ENCODE data around the gene AZU1. TPM values are rescaled to one million over a fixed set of nuclear protein-coding genes. Genes with fewer than 3 reads are reported as not detected.
"Not testable (repeated sequence)": the region's sequence is repeated elsewhere in the genome, so short reads cannot be mapped to it uniquely, and the experiment has no call there.

AZU1 gene
- total RNA-seq, 1 donor from 2014 or later: 0.30 TPM

DNA sequence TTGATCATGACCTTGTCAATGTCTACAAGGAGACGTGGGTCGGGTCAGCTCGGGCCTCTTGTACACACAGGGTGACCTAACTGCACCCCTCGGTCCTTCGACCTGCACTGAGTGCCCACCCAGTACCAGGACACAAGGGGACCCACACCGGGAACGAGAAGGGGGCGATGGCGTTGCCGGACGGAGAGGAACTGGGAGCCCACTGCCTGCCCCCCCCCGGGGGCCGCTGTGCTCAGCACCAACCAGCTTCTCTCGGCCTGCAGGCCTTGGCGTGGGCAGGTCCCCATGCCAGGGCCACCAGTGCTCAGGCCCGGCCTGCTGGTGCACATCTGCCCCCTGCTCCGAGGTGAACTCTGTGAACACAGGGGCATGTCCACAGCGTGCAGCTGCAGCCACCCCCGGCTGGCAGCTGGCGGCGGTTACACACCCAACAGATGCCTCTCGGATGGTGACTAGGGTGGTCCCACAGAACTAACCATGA lies 46.0 kb downstream of the AZU1 start:
- H3K27me3 Mint-ChIP-seq (ENCODE audit: low read depth): peaks cover 7% of the 10 kb centered on the region
- TF ChIP-seq, protein P1, sequence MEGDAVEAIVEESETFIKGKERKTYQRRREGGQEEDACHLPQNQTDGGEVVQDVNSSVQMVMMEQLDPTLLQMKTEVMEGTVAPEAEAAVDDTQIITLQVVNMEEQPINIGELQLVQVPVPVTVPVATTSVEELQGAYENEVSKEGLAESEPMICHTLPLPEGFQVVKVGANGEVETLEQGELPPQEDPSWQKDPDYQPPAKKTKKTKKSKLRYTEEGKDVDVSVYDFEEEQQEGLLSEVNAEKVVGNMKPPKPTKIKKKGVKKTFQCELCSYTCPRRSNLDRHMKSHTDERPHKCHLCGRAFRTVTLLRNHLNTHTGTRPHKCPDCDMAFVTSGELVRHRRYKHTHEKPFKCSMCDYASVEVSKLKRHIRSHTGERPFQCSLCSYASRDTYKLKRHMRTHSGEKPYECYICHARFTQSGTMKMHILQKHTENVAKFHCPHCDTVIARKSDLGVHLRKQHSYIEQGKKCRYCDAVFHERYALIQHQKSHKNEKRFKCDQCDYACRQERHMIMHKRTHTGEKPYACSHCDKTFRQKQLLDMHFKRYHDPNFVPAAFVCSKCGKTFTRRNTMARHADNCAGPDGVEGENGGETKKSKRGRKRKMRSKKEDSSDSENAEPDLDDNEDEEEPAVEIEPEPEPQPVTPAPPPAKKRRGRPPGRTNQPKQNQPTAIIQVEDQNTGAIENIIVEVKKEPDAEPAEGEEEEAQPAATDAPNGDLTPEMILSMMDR (conservative IDR thresholded peaks at IDR 0.05): no peak
- DNase-seq (ENCODE audit: low read depth, low spot score): no peak
- H3K4me3 Mint-ChIP-seq: no peak overlapping the region
- H3K36me3 Mint-ChIP-seq (ENCODE audit: low read depth): peaks cover 2% of the 10 kb centered on the region
- no peaks in the 10 kb centered on the region for H3K9me3 Mint-ChIP-seq
- H3K27ac Mint-ChIP-seq (ENCODE audit: unreplicated experiment): no peak overlapping the region
- no peaks in the 10 kb centered on the region for H3K4me1 Mint-ChIP-seq

DNA sequence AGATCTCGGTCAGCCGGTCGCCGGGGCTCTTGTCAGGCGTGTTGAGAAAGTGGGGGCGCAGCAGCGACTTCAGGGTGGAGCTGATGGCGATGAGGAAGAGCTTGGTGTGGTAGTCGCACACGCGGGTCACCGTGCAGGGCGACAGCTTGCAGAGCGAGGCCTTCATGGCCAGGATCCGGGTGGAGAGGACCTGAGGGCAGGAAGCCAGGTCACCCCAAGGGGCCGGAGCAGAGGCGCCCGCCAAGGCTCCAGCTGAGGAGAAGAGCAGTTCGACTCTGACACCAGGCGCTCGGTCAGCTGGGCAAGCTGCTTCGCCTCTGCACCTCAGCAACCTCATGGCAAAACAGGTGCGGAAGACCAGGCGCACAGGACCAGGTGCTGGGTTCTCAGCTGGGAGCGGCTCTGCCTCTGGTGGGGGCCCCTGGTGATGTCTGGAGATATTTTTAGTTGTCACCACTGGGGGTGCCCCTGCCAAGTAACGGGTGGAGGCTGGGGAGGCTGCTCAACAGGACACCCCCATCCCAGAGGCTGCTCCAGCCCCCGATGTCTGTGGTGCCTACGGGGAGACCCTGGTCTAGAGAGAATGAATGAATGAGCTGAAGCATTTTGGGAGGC lies 47.7 kb downstream of the AZU1 start:
- TF ChIP-seq, protein P1 (conservative IDR thresholded peaks at IDR 0.05): no peak
- H3K27ac Mint-ChIP-seq (ENCODE audit: unreplicated experiment): no peak overlapping the region
- no peaks in the 10 kb centered on the region for H3K9me3 Mint-ChIP-seq
- no peak overlapping the region for H3K4me3 Mint-ChIP-seq
- peaks cover 5% of the 10 kb centered on the region for H3K27me3 Mint-ChIP-seq (ENCODE audit: low read depth)
- peaks cover under 1% of the 10 kb centered on the region for H3K36me3 Mint-ChIP-seq (ENCODE audit: low read depth)
- no peak for DNase-seq (ENCODE audit: low read depth, low spot score)
- no peaks in the 10 kb centered on the region for H3K4me1 Mint-ChIP-seq

DNA sequence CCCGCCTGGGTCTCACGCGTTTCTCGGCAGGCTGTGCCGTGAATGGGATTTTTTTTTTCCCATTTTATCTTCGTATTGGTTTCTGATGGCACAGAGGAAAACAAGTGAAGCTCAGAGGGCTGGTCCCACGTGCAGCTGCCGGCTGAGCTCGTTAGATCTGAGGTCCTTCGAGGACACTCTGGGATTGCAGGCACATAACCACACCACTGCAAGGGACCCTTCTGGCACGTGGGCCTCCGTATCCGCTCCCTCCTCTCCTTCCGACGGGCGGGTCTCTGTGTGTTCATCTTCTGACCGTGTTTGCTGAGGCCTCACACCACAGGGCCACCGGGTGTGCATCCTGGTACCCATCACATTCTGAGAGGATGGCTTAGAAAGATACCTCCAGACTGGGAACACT lies 48.5 kb downstream of the AZU1 start:
- H3K27me3 Mint-ChIP-seq (ENCODE audit: low read depth): peaks cover 5% of the 10 kb centered on the region
- no peak overlapping the region for H3K4me3 Mint-ChIP-seq
- H3K9me3 Mint-ChIP-seq: no peaks in the 10 kb centered on the region
- TF ChIP-seq, protein P1 (conservative IDR thresholded peaks at IDR 0.05): no peak
- no peak overlapping the region for H3K27ac Mint-ChIP-seq (ENCODE audit: unreplicated experiment)
- no peaks in the 10 kb centered on the region for H3K4me1 Mint-ChIP-seq
- H3K36me3 Mint-ChIP-seq (ENCODE audit: low read depth): no peaks in the 10 kb centered on the region
- DNase-seq (ENCODE audit: low read depth, low spot score): no peak

DNA sequence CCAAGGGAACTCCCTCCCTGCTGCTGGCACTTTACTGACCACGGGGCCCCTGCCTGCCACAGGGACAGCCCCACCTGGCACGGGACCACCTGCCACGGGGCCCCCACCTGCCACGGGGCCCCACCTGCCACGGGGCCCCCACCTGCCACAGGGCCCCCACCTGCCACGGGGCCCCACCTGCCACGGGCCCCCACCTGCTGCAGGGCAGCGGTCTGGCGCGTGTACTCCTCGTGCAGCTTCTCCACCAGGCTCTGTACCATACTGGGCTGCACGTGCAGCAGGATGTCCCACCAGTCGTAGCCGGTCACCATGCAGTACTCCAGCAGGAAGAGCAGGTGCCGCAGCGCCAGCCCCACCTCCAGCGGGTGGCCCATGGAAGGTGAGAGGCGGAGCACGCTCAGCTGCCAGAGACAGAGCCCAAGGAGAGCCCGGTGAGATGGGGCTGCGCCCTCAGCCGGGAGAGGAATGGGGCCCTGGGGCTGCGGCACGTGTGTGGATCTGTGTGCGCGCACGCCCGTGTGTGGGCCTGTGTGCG lies 49.2 kb downstream of the AZU1 start:
- Mint-ChIP-seq H3K4me1 (no peaks in the 10 kb centered on the region), H3K9me3 (no peaks in the 10 kb centered on the region), H3K27me3 (ENCODE audit: low read depth) (peaks cover 2% of the 10 kb centered on the region), H3K27ac (ENCODE audit: unreplicated experiment) (no peak overlapping the region), H3K4me3 (no peak overlapping the region), H3K36me3 (ENCODE audit: low read depth) (no peaks in the 10 kb centered on the region)
- TF ChIP-seq, protein P1 (conservative IDR thresholded peaks at IDR 0.05): no peak
- no peak for DNase-seq (ENCODE audit: low read depth, low spot score)

DNA sequence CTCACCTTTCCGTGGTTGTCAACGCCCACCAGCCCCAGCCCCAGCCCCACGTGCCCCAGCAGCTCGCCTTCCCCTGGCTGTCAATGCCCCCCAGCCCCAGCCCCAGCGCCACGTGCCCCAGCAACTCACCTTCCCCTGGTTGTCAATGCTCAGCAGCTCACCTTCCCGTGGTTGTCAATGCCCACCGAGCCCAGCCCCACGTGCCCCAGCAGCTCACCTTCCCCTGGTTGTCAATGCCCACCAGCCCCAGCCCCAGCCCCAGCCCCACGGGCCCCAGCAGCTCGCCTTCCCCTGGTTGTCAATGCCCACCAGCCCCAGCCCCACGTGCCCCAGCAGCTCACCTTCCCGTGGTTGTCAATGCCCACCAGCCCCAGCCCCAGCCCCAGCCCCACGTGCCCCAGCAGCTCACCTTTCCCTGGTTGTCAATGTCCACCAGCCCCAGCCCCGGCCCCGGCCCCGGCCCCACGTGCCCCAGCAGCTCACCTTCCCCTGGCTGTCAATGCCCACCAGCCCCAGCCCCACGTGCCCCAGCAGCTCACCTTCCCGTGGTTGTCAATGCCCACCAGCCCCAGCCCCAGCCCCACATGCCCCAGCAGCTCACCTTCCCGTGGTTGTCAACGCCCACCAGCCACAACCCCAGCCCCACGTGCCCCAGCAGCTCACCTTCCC lies 50.5 kb downstream of the AZU1 start:
- H3K4me1 Mint-ChIP-seq; H3K9me3 Mint-ChIP-seq; DNase-seq (ENCODE audit: low read depth, low spot score); H3K27me3 Mint-ChIP-seq (ENCODE audit: low read depth); H3K27ac Mint-ChIP-seq (ENCODE audit: unreplicated experiment); H3K4me3 Mint-ChIP-seq; H3K36me3 Mint-ChIP-seq (ENCODE audit: low read depth): not testable (repeated sequence)

DNA sequence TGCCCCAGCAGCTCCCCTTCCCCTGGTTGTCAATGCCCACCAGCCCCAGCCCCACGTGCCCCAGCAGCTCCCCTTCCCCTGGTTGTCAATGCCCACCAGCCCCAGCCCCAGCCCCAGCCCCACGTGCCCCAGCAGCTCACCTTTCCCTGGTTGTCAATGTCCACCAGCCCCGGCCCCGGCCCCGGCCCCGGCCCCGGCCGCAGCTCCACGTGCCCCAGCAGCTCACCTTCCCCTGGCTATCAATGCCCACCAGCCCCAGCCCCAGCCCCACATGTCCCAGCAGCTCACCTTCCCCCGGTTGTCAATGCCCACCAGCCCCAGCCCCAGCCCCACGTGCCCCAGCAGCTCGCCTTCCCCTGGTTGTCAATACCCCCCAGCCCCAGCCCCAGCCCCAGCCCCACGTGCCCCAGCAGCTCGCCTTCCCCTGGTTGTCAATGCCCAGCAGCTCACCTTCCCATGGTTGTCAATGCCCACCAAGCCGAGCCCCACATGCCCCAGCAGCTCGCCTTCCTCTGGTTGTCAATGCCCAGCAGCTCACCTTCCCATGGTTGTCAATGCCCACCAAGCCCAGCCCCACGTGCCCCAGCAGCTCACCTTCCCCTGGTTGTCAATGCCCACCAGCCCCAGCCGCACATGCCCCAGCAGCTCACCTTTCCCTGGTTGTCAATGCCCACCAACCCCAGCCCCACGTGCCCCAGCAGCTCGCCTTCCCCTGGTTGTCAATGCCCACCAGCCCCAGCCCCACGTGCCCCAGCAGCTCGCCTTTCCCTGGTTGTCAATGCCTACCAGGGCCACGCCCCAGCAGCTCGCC lies 51.3 kb downstream of the AZU1 start:
- not testable (repeated sequence) for DNase-seq (ENCODE audit: low read depth, low spot score); H3K4me1 Mint-ChIP-seq; H3K9me3 Mint-ChIP-seq; H3K27me3 Mint-ChIP-seq (ENCODE audit: low read depth); H3K4me3 Mint-ChIP-seq; H3K36me3 Mint-ChIP-seq (ENCODE audit: low read depth); H3K27ac Mint-ChIP-seq (ENCODE audit: unreplicated experiment)

All from neural crest cell (in vitro differentiated cells).